ENCODE measurements around the gene GEMIN7.

GEMIN7 gene

DNA sequence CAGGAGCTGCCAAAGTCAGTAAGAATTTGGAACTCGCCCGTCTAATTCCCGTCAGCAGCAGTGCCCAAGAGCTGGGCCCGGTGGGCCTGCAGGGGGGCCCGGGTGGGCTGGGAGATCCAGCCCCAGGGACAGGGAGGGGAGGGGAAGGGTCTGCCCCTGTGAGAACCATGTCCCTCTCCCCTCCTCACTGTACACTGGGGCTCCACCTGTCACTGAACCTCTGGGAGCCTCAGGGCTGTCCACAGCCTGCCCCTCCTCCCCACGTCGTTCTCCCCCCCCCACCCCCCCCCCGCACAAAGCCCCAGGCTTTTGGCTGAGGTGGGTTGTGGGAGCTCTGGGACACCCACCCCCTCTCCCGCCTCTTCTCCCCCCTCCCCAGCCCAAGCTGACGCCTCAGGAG, 11.0 kb upstream of the GEMIN7 start:
- no peak for TF ChIP-seq JUND (IDR thresholded peaks at IDR 0.05; ENCODE audit: low read depth)
- no peak for DNase-seq (ENCODE audit: low read depth in 1 of 2, low spot score in 1 of 2)
- in situ Hi-C loops (cut with HindIII; ENCODE audit: low pct_unique_long_range_greater_than_20kb, low sequenced_read_pairs): no loop called here

DNA sequence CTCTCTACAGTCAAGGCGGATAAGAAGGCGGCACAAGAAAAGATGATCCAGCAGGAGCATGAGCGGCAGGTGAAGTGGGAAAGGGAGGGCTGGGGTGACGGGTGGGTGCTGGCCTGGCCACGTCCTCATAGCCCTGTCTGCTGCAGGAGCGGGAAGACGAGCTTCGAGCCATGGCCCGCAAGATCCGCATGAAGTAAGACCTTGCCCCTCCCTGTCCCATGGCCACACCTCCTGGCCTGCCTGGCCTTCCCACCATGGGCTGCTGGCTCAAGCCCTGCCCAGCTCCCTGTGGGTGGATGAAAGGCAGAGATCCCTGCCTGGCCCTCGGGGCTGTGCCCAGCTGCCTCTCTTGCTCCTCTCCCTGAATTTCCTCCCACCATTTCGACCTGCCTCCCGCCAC, 10.0 kb upstream of the GEMIN7 start:
- peak; percentile 74 to 85 for DNase-seq (ENCODE audit: low read depth in 1 of 2, low spot score in 1 of 2)
- TF ChIP-seq JUND (IDR thresholded peaks at IDR 0.05; ENCODE audit: low read depth): no peak
- in situ Hi-C loops (cut with HindIII; ENCODE audit: low pct_unique_long_range_greater_than_20kb, low sequenced_read_pairs): no loop called here

GRCh38 chr19:45070214-45070613, 8.8 kb upstream of the GEMIN7 start:
- in situ Hi-C loops (cut with HindIII; ENCODE audit: low pct_unique_long_range_greater_than_20kb, low sequenced_read_pairs): no loop called here
- DNase-seq (ENCODE audit: low read depth in 1 of 2, low spot score in 1 of 2): no peak
- no peak for TF ChIP-seq JUND (IDR thresholded peaks at IDR 0.05; ENCODE audit: low read depth)

DNA sequence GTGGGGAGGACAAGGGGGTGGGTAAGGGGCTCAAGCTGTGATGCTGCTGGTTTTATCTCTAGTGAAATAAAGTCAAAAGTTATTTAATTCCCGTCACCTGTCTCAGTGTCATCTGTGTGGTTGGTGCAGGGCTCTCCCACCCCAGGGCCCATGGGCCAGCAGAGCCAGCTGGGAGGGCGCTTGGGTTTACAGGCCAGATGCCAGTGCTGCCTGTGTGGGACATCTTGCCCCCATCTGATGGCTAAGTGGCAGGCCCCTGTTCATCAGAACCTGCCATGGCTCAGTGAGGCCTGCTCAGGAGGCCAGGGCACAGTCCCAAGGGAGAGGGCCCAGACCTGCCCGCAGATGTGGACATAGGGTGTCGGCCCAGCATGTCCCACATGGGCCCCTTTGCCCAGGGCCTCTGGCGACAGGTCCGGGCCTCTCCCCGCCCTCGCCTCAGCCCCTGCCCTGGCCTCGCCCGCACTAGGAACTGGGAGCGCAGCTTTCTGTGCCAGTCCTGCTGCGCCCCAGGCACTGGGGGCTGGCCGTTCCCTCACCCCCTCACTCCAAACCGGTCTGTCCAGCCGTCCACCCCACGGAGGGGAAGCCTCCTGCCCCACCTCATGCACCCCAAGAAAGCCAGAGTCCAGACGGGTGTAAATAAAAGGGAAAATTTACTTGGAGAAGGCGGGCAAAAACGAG, 8.1 kb upstream of the GEMIN7 start:
- DNase-seq (ENCODE audit: low read depth in 1 of 2, low spot score in 1 of 2): peak; percentile 68 to 92
- TF ChIP-seq JUND (IDR thresholded peaks at IDR 0.05; ENCODE audit: low read depth): peak; percentile 50; the same call in 1 of the 2 replicates
- in situ Hi-C loops (cut with HindIII; ENCODE audit: low pct_unique_long_range_greater_than_20kb, low sequenced_read_pairs): no loop called here

GRCh38 chr19:45071545-45071938, 7.5 kb upstream of the GEMIN7 start:
- no peak for TF ChIP-seq JUND (IDR thresholded peaks at IDR 0.05; ENCODE audit: low read depth)
- no peak for DNase-seq (ENCODE audit: low read depth in 1 of 2, low spot score in 1 of 2)
- in situ Hi-C loops (cut with HindIII; ENCODE audit: low pct_unique_long_range_greater_than_20kb, low sequenced_read_pairs): no loop called here

DNA sequence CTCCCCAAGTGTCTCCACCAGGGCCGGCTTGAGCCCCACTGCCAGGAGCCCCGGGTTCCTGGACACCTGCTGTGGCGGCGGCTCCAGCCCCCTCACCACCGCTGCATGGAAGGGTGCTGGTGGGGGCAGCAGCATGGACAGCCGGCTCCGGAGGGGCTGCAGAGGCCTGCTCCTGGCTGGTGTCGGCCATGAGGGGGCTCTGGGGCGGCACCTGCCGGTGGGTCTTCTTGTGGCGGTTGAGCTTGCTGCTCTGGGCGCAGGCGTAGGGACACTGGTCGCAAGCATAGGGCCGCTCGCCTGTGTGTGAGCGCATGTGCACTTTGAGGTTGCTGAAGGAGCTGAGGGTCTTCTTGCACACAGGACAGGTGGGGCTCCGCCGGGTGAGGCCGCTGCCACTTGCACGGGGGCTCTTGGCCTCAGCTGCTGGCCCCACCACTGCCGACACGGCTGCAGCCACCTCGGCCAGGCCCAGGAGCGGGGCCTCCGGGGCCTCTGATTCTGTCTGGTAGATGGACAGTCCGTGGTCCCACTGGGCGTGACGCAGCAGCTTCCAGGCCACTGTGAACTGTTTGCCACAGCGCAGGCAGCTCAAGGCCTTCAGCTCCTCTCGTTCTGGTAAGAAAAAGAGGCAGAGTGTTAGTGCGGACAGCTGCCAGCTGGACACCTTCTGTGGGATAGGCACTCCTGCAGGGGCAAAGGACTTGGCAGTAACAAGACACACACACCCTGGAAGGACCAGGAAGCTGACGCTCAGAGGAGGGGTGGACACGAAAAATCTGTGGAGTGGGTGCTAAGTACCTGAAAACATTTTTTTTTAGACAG, 6.9 kb upstream of the GEMIN7 start:
- no peak for TF ChIP-seq JUND (IDR thresholded peaks at IDR 0.05; ENCODE audit: low read depth)
- in situ Hi-C loops (cut with HindIII; ENCODE audit: low pct_unique_long_range_greater_than_20kb, low sequenced_read_pairs): no loop called here
- no peak for DNase-seq (ENCODE audit: low read depth in 1 of 2, low spot score in 1 of 2)

DNA sequence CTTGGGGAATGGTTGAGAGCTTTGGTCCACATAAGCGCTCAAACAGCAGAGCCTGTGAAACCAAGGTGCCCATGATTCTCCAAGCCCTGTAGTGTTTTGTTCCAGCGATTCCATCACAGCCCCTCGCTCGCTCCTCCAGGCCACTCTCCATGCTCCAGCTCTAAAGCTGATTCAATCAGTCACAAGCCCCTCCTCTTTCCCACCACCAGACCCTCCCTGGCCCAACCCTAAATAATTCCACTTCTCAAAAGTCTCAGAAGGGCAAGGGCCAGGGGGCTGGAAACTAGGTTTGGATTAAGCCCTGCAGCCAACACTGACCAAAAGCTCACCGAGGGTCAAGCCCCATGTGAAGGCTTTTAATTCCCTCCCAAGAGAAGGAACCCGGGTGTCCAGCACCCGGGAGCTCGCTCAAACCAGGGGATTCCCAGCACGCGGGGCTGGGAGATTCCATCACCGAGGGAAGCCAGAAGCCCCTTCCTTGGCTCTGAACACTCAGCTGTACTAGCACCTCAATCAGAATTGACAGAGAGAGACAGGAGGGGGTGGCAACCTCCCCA, 4.2 kb upstream of the GEMIN7 start:
- DNase-seq (ENCODE audit: low read depth in 1 of 2, low spot score in 1 of 2): no peak
- in situ Hi-C loops (cut with HindIII; ENCODE audit: low pct_unique_long_range_greater_than_20kb, low sequenced_read_pairs): no loop called here
- no peak for TF ChIP-seq JUND (IDR thresholded peaks at IDR 0.05; ENCODE audit: low read depth)

DNA sequence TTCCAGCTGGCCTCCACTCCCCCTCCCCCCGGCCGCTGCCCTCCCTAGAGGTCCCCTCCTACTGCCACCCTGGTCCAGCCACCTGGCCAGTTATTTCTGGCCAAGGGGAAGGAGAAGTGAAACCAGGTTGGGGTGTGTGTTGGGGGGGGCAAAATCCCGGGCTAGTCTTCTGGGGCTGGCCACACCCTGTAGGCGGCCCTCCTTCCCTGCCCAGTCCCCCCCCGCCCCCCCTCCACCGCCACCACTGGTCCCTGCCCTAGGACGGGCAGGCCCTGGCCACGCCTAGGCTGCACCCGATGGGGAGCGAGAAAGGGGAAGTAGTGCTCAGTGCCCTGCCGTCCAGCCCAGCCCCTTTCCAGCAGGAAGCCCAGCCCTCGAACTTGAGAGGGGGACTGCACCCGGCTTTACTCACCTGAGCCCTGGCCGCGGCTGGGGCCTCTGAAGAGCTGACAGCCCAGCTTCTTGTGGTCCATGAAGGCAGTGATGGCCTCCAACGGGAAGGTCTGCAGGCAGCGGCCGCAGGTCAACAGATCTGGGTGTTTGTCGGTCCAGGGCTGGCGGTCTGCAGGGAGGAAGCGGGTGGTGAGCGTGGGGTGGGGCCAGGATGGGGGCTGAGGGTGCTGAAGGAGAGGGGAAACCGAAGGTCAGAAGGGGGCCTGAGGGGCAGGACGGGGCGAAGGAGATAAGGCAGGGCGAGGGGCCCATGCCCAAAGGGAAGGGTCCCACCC, 3.6 kb upstream of the GEMIN7 start:
- peak; percentile 82 to 91 for DNase-seq (ENCODE audit: low read depth in 1 of 2, low spot score in 1 of 2)

DNA sequence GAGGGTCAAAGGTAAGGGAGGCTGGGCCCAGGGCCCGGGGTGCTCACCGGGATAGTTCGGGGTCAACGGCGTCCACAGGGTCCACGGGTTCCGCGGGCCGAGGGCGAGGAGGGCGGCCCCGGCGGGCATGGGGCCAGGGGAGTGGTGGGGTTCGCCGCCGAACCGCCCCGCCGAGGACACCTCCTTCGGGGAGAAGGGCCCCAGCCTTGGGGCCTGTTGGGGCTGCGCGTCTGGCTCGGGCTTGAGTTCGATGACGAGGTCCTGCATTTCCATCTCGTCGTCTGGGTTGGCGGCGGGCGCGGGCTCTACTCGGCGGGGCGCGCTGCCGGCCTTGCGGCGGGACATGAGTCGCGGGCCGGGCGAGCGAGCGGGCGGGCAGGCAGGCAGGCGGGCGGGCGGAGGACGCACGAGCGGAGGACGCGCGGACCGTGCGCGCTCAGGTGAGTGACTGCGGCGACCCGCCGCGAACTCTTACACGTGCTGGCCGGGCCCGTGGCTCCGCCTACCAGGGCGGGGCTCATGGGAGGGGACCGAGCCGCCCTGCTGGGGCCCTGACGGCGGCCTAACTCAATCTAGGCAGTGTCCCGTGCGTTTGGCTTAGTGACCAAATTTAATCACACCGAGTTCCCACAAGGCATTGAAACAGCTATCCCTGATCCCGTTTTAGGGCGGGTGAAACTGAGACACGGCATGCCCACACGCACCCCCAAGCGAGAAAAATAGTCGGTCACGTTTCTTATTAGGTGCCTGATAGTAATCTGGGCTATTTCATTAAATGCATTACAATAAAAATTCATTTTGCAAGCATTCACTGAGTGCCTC, 2.8 kb upstream of the GEMIN7 start, which contains the start of gene ZNF296:
Gene ZNF296, minus strand, starts transcription at position 450 of the 822 bp plus-strand sequence. Its CDS starts 105 bp downstream, at position 345.
- DNase-seq (ENCODE audit: low read depth in 1 of 2, low spot score in 1 of 2): peak; percentile 69 to 90
- TF ChIP-seq JUND (IDR thresholded peaks at IDR 0.05; ENCODE audit: low read depth): no peak
- in situ Hi-C loops (cut with HindIII; ENCODE audit: low pct_unique_long_range_greater_than_20kb, low sequenced_read_pairs): no loop called here

More for the DNA sequence above, 3.6 kb upstream of the GEMIN7 start:
- in situ Hi-C loops (cut with HindIII; ENCODE audit: low pct_unique_long_range_greater_than_20kb, low sequenced_read_pairs): no loop called here
- no peak for TF ChIP-seq JUND (IDR thresholded peaks at IDR 0.05; ENCODE audit: low read depth)

DNA sequence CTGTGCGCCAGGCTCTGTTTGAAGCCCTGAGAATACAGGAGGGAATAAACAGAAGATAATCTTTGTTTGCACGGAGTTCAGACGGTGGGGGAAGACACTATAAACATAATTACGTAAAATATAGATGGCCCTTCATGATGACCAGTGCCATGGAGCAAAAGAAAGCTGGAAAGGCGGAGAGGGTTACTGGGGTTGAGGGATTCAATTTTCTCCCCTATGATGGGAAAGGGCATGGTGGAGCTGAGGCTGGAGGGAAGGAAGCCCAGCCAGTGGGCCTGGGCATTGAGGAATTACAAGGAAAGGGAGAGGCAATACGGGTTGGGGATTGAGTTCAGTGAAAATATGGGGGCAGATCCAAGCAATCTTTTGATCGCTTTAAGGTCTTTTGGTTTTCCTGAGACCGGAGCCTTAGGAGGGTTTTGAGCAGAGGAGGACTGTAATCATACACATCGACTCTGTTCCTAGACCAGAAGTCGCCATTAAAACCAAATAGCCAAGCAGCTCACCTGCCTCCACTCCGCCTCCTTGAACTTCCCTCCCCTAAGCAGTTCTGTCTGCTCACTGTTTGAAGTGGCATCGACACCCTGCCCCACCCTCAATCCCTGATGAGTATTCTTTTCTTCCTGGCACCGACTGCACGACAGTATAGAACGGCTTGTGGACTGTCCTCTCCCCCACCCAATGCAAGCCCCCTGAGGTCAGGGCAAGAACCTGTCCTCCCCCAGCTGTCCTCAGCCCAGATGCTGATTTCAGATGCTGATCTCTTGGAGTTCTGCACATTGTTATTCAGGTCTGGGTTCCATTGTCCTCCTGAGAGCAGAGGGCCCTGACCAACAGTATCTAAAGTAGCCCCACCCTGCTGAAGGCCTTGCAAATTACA, 2.0 kb upstream of the GEMIN7 start:
- in situ Hi-C loops (cut with HindIII; ENCODE audit: low pct_unique_long_range_greater_than_20kb, low sequenced_read_pairs): no loop called here
- DNase-seq (ENCODE audit: low read depth in 1 of 2, low spot score in 1 of 2): no peak
- no peak for TF ChIP-seq JUND (IDR thresholded peaks at IDR 0.05; ENCODE audit: low read depth)
